ENCODE results near the gene MAP7D1.
A peak's percentile ranks its signal among the peaks of the same experiment; 100 is the strongest.
"Not testable (repeated sequence)": the region's sequence is repeated elsewhere in the genome, so short reads cannot be mapped to it uniquely, and the experiment has no call there.

Gene MAP7D1

DNA sequence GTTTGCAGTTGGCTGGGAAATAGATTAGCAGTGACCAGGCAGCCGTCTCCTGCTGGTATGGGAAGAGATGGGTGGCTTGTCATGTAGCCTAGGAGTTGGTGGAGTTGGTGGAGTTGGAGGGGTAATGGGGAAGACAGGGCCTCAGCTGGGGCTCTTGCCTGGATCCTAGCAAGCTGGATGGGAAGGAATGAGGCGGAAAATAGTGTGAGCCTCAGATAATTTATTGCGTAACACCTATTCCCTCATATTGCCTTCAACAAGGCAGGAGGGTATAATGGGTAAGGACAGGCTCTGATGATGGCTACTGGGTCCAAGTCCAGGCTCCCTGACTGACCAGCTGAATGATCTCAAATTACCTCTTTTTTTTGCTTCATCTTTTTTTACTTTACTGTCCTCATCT is 12.6 kb downstream of the MAP7D1 start:
- no peak for DNase-seq (ENCODE audit: low spot score)

DNA sequence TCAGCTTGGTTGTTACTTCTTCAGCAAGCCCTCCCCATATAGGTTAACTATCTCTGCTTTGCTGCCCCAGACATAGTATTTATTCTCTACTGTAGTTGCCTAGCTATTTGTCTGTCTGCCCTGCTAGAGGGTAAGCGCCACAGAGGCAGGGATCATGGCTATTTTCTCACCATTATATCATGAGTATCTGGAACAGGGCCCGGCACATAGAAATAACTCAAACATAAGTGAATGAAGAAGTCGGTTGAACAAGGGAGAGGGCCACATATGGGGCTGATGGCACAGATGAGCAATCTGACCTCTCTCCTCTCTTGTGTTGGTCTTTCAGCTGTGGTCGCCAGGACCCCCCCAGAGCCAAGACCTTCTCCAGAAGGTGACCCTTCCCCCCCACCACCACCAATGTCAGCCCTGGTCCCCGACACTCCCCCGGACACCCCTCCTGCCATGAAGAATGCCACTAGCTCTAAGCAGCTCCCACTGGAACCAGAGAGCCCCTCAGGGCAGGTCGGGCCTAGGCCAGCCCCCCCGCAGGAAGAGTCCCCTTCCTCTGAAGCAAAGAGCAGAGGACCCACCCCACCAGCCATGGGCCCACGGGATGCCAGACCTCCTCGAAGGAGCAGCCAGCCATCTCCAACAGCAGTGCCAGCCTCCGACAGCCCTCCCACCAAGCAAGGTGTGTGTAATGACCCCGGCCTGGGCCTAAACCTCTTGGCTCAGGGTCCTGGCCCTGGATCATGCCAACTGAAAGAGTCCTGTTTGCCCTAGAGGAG is 14.9 kb downstream of the MAP7D1 start:
- no peak for DNase-seq (ENCODE audit: low spot score)

DNA sequence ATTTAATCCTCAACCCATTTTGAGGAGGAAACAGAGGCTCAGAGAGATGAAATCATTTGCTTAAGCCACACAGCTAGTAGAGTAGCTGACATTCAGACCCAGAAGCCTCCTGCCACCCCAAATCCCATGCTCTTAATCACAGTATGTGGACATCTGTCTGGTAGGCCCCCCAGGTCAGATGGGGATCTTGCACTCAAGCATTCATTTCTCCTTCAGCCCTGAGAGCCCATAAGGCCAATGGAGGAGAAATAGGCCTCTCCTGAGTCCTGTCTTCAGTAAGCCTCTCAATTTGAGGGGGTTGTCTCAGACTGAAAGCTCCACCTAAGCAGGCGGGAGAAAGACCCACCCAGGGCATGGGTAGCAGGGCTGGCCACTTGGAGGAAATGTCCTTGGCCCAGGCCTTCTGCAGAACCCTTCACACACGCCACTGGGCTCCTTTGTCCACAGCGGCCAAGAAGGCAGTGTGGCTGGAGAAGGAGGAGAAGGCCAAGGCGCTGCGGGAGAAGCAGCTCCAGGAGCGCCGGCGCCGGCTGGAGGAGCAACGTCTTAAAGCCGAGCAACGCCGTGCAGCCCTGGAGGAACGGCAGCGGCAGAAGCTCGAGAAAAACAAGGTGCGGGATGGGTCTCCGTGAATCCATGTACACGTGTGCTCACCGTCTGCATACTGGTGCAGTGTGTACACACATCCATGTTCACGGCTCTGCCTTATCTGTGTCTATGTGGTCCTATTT is 16.2 kb downstream of the MAP7D1 start:
- DNase-seq (ENCODE audit: low spot score): no peak

DNA sequence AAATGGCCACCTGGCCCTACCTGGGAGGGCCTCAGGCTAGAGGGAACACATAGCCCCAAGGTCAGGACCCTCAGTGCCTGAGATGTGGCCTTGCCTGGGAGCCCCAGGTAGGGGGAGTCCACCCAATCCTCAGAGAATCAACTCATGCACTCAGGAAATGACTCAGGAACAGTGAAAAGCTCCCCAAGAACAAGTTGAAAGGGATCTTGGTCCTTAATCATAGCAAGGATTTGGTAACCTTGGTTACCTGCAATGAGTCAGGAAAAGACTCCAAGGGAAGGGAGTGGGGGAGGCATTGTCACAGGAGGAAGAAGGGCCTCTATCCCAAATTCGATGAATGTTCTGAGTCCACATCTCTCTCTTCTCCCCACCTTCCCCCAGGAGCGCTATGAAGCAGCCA is 17.0 kb downstream of the MAP7D1 start:
- DNase-seq (ENCODE audit: low spot score): no peak

DNA sequence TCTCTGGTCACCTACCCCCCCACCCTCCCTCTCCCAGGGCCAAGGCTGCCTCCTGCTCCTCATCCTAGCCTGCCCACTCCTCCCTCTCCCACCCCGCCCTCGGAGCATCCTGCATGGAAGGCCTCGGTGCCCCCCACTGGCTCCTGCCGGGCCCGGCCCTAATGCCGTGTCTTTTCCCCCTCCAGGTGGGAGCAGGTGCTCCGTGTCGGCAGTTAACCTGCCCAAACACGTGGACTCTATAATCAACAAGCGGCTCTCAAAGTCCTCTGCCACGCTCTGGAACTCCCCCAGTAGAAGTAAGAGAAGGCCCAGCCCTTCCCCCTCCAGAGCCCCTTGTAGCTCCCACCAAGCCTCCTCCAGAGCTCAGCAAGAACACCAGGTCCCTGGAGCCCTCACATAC is 18.8 kb downstream of the MAP7D1 start:
- DNase-seq (ENCODE audit: low spot score): no peak

DNA sequence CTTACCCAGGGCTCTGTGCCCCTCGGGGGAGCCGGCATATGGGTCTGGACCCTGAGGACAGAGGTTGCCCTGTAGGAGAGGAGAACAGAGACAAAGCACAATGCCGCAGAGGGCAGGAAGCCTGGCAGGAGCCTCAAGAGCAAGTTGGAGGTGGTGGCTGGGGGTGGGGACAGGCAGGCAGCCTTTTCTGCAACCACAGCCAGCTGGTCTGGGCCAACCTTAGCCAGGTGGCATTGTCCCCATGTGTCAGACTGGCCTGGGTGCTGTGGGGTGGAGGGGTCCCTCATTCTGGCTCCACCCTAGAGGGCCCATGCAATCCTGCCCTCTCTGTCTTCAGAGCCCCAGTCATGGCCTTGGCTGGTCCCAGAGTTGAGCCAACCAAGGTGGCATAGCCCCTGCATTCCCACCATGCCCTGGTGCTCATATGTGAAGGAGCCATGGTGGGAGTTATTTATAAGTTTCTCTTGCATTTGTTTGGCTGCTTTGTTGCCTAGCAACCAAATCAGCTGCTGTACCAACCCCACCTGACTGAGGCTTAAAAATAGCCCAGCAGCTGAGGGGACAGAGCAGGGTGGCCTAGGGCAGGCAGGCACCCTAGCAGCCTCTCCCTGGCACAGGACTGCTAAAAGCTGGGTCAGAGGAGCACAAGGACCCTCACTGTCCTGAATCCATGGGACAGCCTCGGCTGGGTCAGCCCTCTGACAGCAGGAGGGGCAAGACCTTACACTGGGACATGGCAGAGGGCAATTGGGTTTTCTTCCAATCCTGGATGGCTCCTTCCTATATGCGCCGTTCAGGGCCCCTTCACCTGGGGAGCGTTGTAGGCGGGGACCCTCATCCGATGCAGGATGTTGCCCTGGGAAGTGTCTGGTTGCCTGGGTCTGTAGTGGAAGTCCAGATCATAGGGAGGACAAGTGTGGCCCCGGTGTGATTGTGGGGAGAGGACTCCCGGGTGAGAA is 19.5 kb downstream of the MAP7D1 start:
- DNase-seq (ENCODE audit: low spot score): no peak

DNA sequence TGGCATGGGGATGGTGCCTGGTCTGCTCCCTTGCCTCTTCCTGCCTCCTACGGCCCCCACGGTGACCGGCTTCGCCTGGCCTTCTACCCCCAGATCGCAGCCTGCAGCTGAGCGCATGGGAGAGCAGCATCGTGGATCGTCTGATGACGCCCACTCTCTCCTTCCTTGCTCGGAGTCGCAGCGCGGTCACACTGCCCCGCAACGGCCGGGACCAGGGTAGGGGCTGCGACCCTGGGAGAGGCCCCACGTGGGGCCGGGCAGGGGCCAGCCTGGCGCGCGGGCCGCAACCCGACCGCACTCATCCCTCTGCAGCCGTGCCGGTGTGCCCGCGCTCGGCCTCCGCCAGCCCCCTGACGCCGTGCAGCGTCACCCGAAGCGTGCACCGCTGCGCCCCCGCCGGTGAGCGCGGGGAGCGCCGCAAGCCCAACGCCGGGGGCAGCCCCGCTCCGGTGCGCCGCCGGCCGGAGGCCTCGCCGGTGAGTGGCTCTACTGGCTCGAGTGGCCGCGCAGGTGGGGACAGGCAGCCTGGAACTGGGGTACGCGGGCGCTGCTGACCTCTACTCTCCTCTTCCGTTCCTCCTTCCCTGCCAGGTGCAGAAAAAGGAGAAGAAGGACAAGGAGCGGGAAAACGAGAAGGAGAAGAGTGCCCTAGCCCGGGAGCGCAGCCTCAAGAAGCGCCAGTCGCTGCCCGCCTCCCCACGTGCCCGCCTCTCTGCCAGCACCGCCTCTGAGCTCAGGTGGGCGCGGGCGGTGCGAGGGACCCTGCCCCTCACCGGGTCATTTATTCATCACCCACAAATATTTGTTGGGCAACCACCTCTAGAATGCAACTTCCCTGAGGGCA is 20.4 kb downstream of the MAP7D1 start:
- DNase-seq (ENCODE audit: low spot score): no peak

DNA sequence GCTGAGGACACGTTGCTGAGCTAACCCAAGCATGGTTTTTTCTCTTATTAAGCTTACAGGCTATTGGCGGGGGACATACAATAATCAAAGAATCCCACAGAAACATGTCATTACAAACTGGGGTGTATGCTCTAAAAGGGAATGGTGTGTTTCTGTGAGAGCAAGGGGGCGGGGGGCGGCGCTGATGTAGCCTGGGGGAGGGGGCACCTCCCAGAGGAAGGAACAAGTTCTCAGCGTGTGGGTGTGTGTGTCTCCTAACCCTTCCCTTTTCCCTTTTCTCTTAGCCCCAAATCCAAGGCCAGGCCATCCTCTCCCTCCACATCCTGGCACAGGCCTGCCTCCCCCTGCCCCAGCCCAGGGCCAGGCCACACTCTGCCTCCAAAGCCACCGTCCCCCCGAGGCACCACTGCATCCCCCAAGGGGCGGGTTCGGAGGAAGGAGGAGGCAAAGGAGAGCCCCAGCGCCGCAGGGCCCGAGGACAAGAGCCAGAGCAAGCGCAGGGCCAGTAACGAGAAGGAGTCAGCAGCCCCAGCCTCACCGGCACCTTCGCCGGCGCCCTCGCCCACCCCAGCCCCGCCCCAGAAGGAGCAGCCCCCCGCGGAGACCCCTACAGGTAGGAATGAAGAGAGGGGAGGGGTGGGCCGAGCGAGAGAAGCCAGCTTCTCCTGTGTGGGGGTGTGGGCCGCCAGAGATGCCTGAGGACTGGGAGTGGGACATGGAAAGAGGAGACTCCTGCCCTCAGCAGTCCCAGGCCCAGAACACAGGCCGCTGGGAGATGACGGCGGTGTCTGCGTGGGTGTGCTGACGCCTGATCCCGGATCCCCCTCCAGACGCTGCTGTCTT is 21.9 kb downstream of the MAP7D1 start:
- no peak for DNase-seq (ENCODE audit: low spot score)

DNA sequence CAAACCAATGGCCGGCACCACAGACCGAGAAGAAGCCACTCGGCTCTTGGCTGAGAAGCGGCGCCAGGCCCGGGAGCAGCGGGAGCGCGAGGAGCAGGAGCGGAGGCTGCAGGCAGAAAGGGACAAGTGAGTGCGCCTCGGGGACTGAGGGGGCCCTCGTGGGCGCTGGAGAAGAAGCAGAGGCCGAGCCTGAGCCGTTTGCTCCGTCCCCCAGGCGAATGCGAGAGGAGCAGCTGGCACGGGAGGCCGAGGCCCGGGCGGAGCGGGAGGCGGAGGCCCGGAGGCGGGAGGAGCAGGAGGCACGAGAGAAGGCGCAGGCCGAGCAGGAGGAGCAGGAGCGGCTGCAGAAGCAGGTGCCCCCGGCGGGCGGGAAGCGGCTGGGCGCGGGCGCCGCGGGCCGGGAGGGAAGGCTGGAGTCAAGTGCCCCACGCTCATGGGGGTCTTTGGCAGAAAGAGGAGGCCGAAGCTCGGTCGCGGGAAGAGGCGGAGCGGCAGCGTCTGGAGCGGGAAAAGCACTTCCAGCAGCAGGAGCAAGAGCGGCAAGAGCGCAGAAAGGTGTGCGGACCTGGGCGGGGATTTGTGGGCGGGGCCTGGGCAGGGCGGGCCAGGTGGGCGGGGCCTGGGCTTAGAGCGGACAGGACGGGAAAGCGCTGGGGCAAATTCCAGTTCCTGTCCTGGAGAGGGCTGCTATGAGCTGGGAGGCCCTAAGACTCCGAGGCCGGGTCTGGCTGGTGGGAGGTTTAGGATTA is 22.7 kb downstream of the MAP7D1 start:
- no peak for DNase-seq (ENCODE audit: low spot score)

DNA sequence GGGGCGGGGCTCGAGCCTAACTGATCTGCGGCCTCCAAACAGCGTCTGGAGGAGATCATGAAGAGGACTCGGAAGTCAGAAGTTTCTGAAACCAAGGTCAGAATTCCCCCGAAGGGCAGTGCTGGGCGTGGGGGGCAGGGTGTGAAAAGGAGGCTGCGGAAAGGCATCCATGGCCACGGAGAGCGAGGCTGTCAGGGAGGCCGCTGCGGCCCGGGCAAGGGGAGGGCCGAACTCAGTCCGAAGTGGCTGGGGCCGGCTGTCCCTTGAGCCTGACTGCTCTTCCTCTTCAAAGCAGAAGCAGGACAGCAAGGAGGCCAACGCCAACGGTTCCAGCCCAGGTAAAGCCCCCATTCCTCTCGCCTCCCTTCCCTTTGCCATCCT is 23.2 kb downstream of the MAP7D1 start:
- DNase-seq (ENCODE audit: low spot score): no peak

DNA sequence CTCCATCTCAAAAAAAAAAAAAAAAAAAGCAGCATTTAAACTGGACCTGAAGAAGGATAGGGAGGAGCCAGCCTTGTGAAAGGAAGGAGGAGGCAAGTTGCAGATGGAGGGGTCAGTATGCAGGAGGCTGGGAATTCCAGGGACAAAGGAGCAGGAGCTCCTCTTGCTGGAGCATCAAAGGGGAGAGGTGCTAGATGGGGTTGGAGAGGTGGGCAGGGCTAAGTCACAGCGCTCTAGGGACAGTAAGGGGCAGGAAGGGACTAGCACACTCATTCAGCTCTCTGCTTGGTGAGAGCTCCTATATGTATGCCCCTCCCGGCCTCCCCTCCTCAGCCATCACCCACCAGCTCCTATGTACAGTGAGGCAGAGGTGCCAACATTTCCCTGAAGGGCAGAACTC is 26.8 kb downstream of the MAP7D1 start:
- DNase-seq (ENCODE audit: low spot score): no peak

DNA sequence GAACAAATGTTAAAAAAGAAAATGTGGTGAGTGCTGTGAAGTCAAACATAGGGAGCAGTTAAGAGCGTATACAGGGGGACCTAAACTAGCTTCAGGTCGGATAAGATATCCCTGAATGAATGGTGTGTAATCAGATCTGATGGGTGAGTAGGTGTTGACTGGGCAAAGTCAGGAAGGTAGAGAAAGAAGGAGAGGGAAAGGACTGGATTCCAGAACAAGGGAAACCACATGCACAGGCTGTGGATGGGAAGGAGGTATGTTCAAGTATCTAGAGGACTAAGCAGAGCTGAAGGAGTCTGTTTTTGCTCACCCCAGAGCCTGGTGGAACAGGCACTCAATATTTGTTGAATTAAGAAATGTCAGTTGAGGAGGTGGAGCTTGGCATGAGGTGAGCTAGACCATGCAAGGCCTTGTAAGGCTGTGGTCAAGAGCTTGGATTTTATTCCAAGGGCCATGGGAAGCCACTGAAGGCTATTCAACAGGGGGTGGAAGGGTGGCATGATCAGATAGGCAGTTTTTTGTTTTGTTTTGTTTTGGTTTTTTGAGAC is 27.4 kb downstream of the MAP7D1 start:
- DNase-seq (ENCODE audit: low spot score): no peak

DNA sequence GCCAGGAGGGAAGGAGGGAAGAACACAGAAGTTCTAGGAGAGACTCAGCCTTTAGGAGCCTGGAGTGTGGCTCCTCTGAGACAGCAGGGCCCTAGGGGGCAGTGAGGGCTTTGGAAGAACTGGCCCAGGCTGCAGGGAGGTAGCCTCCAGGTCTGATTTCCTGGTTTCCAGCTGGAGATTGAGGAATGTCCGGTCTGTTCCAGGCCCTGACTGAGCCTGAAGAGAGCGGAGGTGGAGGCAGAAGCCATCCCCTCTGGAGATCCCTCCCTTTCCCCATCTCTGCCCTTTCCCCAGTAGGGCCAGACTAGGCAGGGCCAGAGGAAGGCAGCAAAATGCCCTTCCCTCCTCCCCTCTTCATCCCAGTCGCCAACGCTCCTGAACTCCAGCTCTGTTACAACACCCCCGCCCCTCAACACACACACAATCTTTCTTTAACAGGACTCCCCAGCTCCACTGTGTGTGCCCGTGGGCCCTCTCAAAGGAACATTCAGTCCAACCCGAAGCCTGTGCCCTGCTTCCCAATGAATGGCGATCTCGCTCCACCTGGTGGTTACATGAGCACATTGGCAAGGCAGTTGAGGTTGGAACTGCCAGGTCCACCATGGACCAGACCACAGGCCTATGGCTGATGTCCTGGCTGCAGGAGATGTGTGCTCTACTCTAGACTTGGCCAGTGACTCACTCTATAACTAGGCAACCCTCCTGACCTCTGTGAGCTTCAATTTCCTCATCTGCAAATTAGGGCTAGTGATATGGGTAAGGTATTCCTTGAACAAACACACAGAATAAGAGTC is 32.0 kb downstream of the MAP7D1 start:
- DNase-seq (ENCODE audit: low spot score): peak; percentile 96

DNA sequence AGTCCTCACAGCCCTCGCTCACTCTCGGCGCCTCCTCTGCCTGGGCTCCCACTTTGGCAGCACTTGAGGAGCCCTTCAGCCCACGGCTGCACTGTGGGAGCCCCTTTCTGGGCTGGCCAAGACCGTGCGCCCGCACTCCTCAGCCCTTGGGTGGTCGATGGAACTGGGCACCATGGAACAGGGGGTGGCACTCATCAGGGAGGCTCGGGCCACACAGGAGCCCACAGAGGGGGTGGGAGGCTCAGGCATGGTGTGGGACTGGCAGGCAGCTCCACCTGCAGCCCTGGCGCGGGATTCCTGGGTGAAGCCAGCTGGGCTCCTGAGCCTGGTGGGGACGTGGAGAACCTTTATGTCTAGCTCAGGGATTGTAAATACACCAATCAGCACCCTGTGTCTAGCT is 40.8 kb downstream of the MAP7D1 start:
- DNase-seq (ENCODE audit: low spot score): not testable (repeated sequence)

DNA sequence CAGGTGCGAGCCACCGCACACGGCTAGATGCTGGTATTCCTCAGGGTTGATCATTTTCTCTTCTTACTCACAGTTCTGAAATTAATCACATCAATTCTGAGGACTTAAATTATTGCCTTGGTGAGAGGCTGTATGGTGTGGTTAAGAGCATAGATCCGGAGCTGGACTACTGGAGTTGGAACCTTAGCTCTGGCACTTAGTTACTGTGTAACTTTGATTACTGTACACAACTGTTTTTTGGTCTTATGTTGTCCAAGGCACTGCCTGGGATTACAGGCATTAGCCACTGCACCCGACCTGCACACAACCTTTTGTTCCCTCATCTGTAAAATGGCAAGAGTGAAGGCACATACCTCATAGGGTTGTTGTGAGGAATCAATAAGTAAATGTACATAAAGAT is 42.7 kb downstream of the MAP7D1 start:
- DNase-seq (ENCODE audit: low spot score): no peak

DNA sequence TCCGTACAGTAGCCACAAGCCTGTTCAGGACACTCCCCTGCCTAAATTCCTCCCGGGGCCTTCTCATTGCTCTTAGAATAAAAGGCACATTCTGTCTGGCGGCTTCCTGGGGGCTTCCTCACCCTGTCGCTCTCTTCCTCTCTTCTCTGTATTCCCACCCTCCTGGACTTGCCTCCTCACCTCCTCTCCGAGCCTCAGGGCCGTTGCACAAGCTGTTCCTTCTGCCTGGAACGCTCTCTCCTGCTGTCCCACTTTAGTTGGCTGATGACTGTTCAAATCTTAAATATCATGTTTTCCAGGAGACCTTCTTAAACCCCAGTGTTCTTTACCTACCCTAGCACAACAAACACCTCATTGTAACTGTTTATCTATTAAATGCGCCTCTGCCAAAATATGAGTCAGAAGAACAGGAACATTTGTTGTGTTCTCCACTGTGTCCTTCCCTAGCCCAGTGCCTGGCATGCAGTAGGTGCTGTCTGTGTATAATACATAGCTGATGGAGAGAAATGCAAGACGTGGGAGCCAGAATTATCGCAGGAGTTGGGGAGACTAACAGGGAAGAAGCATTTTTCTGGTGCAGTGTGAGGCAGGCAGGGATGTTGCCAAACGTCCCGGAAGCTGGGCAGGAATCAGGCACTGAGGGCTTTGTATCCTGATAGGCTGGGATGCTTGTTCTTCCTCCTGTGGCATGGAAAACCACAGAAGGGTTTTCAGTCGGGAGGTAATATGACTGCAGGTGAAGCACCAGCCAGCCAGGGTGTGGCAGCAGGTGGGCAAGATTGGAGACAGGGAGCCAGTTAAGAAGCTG is 44.2 kb downstream of the MAP7D1 start:
- peak; percentile 51 for DNase-seq (ENCODE audit: low spot score)

DNA sequence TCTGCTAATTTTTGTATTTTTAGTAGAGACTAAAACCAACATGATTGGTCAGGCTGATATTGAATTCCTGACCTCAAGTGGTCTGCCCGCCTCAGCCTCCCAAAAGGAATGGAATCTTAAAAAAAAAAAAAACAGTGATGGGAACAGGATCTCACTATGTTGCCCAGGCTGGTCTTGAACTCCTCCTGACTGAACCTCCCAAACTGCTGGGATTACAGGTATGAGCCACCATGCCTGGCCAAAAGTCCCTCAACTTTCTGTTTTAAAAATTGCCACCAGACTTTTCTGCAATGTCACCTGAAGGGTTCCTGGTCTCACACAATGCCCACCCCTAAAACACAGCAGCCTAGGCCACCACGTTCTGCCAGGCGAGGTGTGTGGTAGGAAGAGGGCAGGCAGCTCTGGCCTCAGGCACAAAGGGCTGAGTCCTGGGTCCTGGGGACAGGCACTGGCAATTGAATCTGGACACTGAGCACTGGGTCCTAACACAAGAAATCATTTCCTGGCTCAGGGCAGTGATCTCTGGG is 47.1 kb downstream of the MAP7D1 start:
- no peak for DNase-seq (ENCODE audit: low spot score)

Measured in pons (tissue), 1 donor.